ENCODE measurements around the gene PIAS2.
A peak's percentile ranks its signal among the peaks of the same experiment; 100 is the strongest.
"Not testable (repeated sequence)": the region's sequence is repeated elsewhere in the genome, so short reads cannot be mapped to it uniquely, and the experiment has no call there.

Gene PIAS2

GRCh38 chr18:46917108-46917802, at the start of gene PIAS2, which contains the start of gene KATNAL2:
TSS of gene PIAS2 (minus strand) at chr18:46917507. CDS start at chr18:46917345, 162 bp downstream.
TSS of gene KATNAL2 (plus strand) at chr18:46917602. CDS start at chr18:46946873, 29,271 bp downstream.
- peak; percentile 60 for DNase-seq

- DNase-seq, result not testable (repeated sequence)
Observed at GRCh38 chr18:46966266-46966665, 49.0 kb upstream of the PIAS2 start.

DNA sequence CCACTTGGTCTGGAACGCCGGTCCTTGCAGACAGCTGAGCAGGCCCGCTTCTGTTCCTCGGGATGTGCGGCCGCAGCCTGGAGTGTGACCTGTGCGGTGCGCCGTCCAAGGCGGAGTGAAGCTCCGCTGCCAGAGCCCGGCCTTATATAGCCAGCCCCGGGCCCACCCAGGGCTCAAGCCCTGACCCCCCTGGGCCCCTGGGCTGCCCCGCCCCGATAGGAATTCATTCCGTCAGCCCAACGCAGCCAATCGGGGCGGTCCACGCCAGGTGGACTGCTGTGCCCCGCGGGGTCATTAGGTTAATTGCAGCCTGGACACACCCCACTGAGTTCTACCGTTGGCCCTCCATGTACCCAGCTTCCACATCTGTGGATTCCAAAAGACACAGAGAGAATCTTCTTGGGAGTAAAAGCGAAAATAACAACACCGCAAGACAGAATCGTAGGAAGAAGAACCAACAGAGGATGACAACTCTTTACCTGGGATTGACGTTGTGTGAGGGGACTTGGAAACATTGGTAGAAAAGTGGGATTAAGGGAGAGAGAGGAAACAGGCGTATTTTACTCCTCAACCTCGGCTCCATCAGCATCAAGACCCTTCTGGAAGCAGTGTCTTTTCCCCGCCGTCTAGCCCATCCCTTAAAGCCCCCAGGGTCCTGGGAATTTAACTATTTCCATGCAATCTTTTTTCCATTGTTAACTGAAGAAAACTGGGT, 47.4 kb upstream of the PIAS2 start:
- DNase-seq, result not testable (repeated sequence)

- DNase-seq, result not testable (repeated sequence)
Observed at GRCh38 chr18:46963656-46964578, 46.6 kb upstream of the PIAS2 start.

GRCh38 chr18:46958209-46958608, 40.9 kb upstream of the PIAS2 start:
- no peak for DNase-seq

GRCh38 chr18:46953195-46953594, 35.9 kb upstream of the PIAS2 start:
- no peak for DNase-seq

GRCh38 chr18:46950064-46950656, 32.9 kb upstream of the PIAS2 start:
- no peak for DNase-seq

- DNase-seq, result peak; percentile 69
Observed at GRCh38 chr18:46946656-46947282, 29.5 kb upstream of the PIAS2 start.

- DNase-seq, result no peak
Observed at GRCh38 chr18:46942646-46943045, 25.3 kb upstream of the PIAS2 start.

GRCh38 chr18:46939998-46940571, 22.8 kb upstream of the PIAS2 start:
- no peak for DNase-seq

DNA sequence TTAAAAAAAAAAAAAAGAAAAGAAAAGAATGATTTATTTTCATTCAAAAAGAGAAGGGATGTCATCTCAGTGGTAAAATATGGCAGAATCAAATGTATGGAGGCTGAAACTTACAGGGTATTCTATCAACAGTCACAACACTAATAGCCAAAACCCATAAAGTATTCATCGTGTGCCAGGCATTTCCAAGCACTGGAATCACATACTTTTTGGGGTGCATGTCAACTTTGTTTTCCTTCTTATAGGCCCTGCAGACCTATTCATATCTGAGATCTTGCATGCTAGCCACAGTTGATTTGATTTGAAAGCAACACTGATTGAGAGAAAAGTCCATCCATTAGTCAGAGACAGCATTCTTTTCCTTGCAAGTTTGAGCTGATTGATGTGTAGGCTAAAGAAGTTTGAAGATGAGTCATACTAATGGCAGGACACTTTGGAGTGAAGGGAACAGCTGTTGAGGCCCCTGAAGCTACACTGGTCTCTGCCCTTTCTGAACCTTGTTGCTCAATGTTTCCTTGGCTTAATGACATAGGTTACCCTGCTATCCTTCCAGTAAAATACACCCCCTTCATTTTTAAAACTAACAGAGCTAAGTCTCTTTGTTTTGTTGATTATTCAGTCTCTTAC, 22.1 kb upstream of the PIAS2 start:
- no peak for DNase-seq

GRCh38 chr18:46920653-46921052, 3.3 kb upstream of the PIAS2 start:
- no peak for DNase-seq

DNA sequence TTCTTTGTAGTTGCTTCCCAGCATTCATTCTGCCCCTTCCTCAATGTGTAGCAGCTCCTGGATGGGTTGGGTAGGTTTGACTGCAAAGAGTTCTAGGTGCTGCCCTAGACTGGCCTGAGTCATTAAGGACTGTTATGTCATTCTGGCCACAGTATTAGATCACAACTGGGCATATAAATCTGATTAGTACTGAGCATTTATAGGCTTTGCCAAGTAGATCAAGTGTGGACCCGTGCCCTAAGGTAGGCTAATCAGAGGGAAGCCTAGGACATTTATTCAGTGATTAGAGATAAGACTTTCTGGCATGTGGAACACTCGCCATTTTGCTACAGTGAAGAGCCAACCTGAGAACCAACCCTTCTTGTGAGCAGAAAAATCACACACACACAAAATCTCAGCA, 2.8 kb upstream of the PIAS2 start:
- no peak for DNase-seq

GRCh38 chr18:46917803-46918600, 695 bp upstream of the PIAS2 start:
- no peak for DNase-seq

DNA sequence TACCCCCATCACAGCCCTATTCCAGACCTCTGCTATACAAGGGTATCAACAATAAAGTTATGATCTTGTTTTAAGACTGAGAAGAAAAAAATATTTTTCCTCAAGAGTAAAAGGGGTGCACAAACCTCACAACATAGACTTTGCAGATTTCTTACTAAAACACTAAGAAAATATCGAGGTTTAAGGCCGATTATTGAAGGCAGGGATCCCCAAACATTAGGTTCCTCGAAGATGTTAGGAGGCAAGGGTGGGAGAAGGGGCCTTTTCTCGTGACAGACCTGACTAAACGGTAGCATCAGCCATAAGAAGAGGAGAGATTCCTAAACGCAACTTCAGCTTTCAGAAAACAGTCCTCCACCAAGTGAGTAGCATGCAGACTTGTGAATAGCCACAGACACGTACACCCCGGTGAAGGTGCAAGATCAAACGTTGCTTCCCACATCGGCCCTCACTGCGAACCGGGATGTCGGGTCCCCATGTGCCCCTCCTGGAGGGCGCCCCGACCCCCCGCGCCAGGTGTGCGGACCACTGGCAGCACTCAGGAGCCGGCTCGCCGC, 678 bp downstream of the PIAS2 start:
- no peak for DNase-seq

DNA sequence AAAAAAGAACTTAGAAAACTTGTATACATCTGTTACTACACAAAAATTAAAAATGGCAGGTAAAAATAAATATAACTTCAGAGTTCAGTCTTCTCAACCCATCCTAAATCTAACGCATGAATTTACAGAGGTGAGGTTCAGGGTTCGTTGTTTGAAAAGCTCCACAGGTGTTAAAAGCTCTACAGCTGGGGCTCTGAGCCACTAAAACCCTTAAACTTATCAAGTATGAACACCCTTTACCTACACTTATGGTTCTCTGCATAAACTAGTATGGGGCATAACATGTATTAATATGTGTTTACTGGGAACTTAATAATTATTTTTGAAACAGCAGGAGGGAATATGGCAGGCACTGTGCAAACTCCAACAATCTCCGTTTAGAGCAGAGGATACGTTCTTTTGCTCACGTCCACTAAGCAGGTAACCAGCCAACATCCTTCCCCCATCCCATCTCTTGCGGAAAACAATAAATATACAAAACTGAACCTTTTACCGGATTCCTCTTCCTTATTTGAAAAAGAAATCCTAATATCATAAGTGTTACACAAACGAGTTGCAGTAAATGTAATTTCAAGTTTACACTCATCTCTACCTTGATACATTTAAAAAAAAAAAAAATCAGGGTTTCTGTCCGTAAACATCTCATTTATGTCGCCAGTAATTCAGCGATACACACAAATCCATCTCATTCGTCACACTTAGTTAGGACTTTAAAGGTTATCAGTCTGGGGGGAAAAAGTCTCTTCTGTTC, 1.3 kb downstream of the PIAS2 start:
- DNase-seq, result no peak

GRCh38 chr18:46910856-46911255, 6.5 kb downstream of the PIAS2 start:
- DNase-seq, result no peak

- no peak for DNase-seq
Observed at GRCh38 chr18:46909497-46909896, 7.8 kb downstream of the PIAS2 start.

- DNase-seq, result no peak
Observed at GRCh38 chr18:46903406-46903805, 13.9 kb downstream of the PIAS2 start.
